Panc1 (cell line): ENCODE measurements around the gene FLT1. TPM values are rescaled to one million over a fixed set of nuclear protein-coding genes. Genes with fewer than 3 reads are reported as not detected.

ENCODE experiments used
- ATAC-seq: fragments of 200-7000 bp; cut with Tn5 transposase; 2 replicates; pipeline ENCODE4 v1.9.1; 2020; ENCODE audit warnings: mild to moderate bottlenecking, moderate library complexity
- BruUV-seq: library from RNA; stranded (reverse); fragments of 400-500 nt; replicated peaks from 2 replicates; lab custom pipeline; 2021; lab: Mats Ljungman, UMichigan
- CTCF ChIA-PET: fragments of 300-600 bp; sonication (Branson Sonifier 250); formaldehyde crosslinking; loops from one replicate; lab custom pipeline; 2022; ENCODE audit warnings: antibody characterized with exemption; lab: Charles Lee
- POLR2A ChIA-PET: fragments of 300-600 bp; sonication (Branson Sonifier 250); formaldehyde crosslinking; loops from one replicate; lab custom pipeline; 2022; ENCODE audit warnings: antibody characterized with exemption; lab: Charles Lee
- DNase-seq: peaks from one replicate; pipeline ENCODE4 v3.0.0-alpha.2; 2010; ENCODE audit warnings: low read depth, low spot score
- H3K27ac ChIP-seq: 2 replicates; pipeline ENCODE4 v1.5.1; 2011; ENCODE audit warnings: mild to moderate bottlenecking, low read length, inconsistent platforms
- H3K27me3 ChIP-seq: fragments of 200-500 bp; sonication (Bioruptor generic); 2 replicates; pipeline ENCODE4 v1.6.0; 2014; ENCODE audit warnings: low read length, inconsistent platforms; ENCODE audit not compliant: control insufficient read depth, insufficient read depth
- H3K36me3 ChIP-seq: fragments of 200-500 bp; sonication (Bioruptor generic); 2 replicates; pipeline ENCODE4 v1.5.1; 2014; ENCODE audit warnings: inconsistent platforms, mild to moderate bottlenecking, low read length, moderate library complexity; ENCODE audit not compliant: control insufficient read depth, insufficient read depth
- H3K4me1 ChIP-seq: 2 replicates; pipeline ENCODE4 v1.5.1; 2011; ENCODE audit warnings: inconsistent platforms, mild to moderate bottlenecking, low read length, moderate library complexity; ENCODE audit not compliant: control insufficient read depth, insufficient read depth
- H3K4me3 ChIP-seq, 2 experiments: 2 replicates each; pipeline ENCODE4 v1.5.1; 2011 to 2012; ENCODE audit warnings: low read depth in 2 of 2, low read length in 2 of 2, mild to moderate bottlenecking in 2 of 2, inconsistent platforms in 1 of 2, moderate library complexity in 1 of 2
- H3K9me3 ChIP-seq: fragments of 200-500 bp; sonication (Bioruptor generic); 2 replicates; pipeline ENCODE4 v1.5.1; 2014; ENCODE audit warnings: low read depth, mild to moderate bottlenecking, inconsistent platforms, low read length, moderate library complexity; ENCODE audit not compliant: control insufficient read depth, insufficient read depth
- CTCF ChIP-seq: fragments of 450-650 bp; IDR thresholded peaks from 2 replicates; pipeline ENCODE4 v1.5.1; 2017; ENCODE audit warnings: mild to moderate bottlenecking
- POLR2AphosphoS5 ChIP-seq: IDR thresholded peaks from 2 replicates; pipeline ENCODE4 v1.6.1; 2012; ENCODE audit warnings: mild to moderate bottlenecking, low read depth, low read length, moderate library complexity
- REST ChIP-seq, 2 experiments: IDR thresholded peaks; 2 replicates each; pipeline ENCODE4 v1.6.1; 2011 to 2012; ENCODE audit warnings: low read depth in 2 of 2, control low read depth in 1 of 2, low read length in 1 of 2, mild to moderate bottlenecking in 1 of 2, moderate library complexity in 1 of 2; ENCODE audit not compliant: insufficient read depth in 1 of 2
- SIN3A ChIP-seq: IDR thresholded peaks from 2 replicates; pipeline ENCODE4 v1.6.1; 2012; ENCODE audit warnings: low read depth, mild to moderate bottlenecking, low read length, moderate library complexity, borderline replicate concordance; ENCODE audit not compliant: insufficient read depth
- TCF7L2 ChIP-seq: IDR thresholded peaks from 2 replicates; pipeline ENCODE4 v1.6.1; 2011; ENCODE audit warnings: mild to moderate bottlenecking, low read depth, low read length, inconsistent platforms
- in situ Hi-C: cut with HindIII; loops from 2 replicates; pipeline ENCODE4 v1.10.0; 2016; ENCODE audit warnings: low sequenced_read_pairs, low pct_unique_long_range_greater_than_20kb
- intact Hi-C: fragments of 100-400 bp; cut with micrococcal nuclease; formaldehyde crosslinking; loops from one replicate; pipeline ENCODE4 v1.10.0; 2022; ENCODE audit not compliant: unreplicated experiment
- total RNA-seq: library from RNA; stranded (reverse); gene quantifications from one replicate; pipeline ENCODE4 v1.2.1, GENCODE V29; 2021; ENCODE audit not compliant: unreplicated experiment

FLT1 gene
- total RNA-seq, 1 experiment from 2014 or later: 0.15 TPM

- CTCF ChIA-PET: no interaction called here
- DNase-seq (no peak), ATAC-seq (no peak)
- H3K27me3 ChIP-seq: peaks cover 2% of the 10 kb centered on the region; the same call in 1 of the 2 replicates
- in situ Hi-C loops (no loop called here), intact Hi-C loops (no loop called here)
- no peak overlapping the region for H3K4me3 ChIP-seq
- TF ChIP-seq TCF7L2: no peak
- TF ChIP-seq SIN3A: no peak
- TF ChIP-seq REST (IDR thresholded peaks at IDR 0.05; ENCODE audit: insufficient read depth in 1 of 2, low read depth in 2 of 2, low read length in 1 of 2): no peak
- no peak for TF ChIP-seq CTCF
- TF ChIP-seq POLR2AphosphoS5: no peak
- no peak overlapping the region for H3K27ac ChIP-seq
- H3K4me1 ChIP-seq: no peaks in the 10 kb centered on the region
- H3K9me3 ChIP-seq: no peaks in the 10 kb centered on the region
- no peaks in the 10 kb centered on the region for H3K36me3 ChIP-seq
- no TSS peak for BruUV-seq
- POLR2A ChIA-PET: no interaction called here
Observed at GRCh38 chr13:28483313-28483931, 11.5 kb downstream of the FLT1 start.

- H3K27ac ChIP-seq: no peak overlapping the region
- ChIA-PET POLR2A (no interaction called here), CTCF (no interaction called here)
- DNase-seq (no peak), ATAC-seq (no peak)
- BruUV-seq: no TSS peak
- no peak overlapping the region for H3K4me3 ChIP-seq
- no peaks in the 10 kb centered on the region for H3K36me3 ChIP-seq
- in situ Hi-C loops: no loop called here
- no peaks in the 10 kb centered on the region for H3K9me3 ChIP-seq
- H3K4me1 ChIP-seq: no peaks in the 10 kb centered on the region
- intact Hi-C loops: no loop called here
- TF ChIP-seq SIN3A (no peak), POLR2AphosphoS5 (no peak), CTCF (no peak), TCF7L2 (no peak)
- H3K27me3 ChIP-seq: peaks cover 2% of the 10 kb centered on the region; the same call in 1 of the 2 replicates
Observed at GRCh38 chr13:28479005-28479404, 15.9 kb downstream of the FLT1 start.
